NCI-H1694 (cell line): ENCODE data around the gene URGCP.

ENCODE experiments used
- DNase-seq: peaks from one replicate; lab custom pipeline; 2025; lab: John Stamatoyannopoulos, UW

Gene URGCP

GRCh38 chr7:43906331-43907010 is at the start of gene URGCP:
URGCP (minus strand) TSS chr7:43906596; CDS start chr7:43906575, 21 bp downstream.
- no peak for DNase-seq

- DNase-seq, result no peak
These were observed 49.6 kb upstream of the URGCP start for GRCh38 chr7:43956027-43956426.

- DNase-seq, result peak; percentile 85
These were observed 48.3 kb upstream of the URGCP start for GRCh38 chr7:43954524-43955228.

- no peak for DNase-seq
These were observed 46.7 kb upstream of the URGCP start for GRCh38 chr7:43953071-43953470.

- DNase-seq, result no peak
These were observed 45.6 kb upstream of the URGCP start for GRCh38 chr7:43952028-43952427.

GRCh38 chr7:43944286-43944685 is 37.9 kb upstream of the URGCP start:
- DNase-seq, result no peak

GRCh38 chr7:43943417-43944187 is 37.2 kb upstream of the URGCP start:
- no peak for DNase-seq

GRCh38 chr7:43942997-43943396 is 36.6 kb upstream of the URGCP start:
- no peak for DNase-seq

GRCh38 chr7:43942250-43942649 is 35.9 kb upstream of the URGCP start:
- DNase-seq, result no peak

GRCh38 chr7:43938892-43939482 is 32.6 kb upstream of the URGCP start:
- DNase-seq, result no peak

GRCh38 chr7:43937444-43937843 is 31.0 kb upstream of the URGCP start:
- DNase-seq, result no peak

GRCh38 chr7:43933902-43934560 is 27.6 kb upstream of the URGCP start:
- no peak for DNase-seq

- no peak for DNase-seq
These were observed 24.9 kb upstream of the URGCP start for GRCh38 chr7:43931346-43931745.

- no peak for DNase-seq
These were observed 23.4 kb upstream of the URGCP start for GRCh38 chr7:43929529-43930457.

GRCh38 chr7:43927810-43928209 is 21.4 kb upstream of the URGCP start:
- DNase-seq, result no peak

GRCh38 chr7:43926798-43927123 is 20.4 kb upstream of the URGCP start:
- DNase-seq, result no peak

- peak; percentile 79 for DNase-seq
These were observed 19.8 kb upstream of the URGCP start, which contains the start of gene UBE2D4 for GRCh38 chr7:43925984-43926797. UBE2D4 (plus strand) TSS chr7:43926436; CDS start chr7:43926533, 97 bp downstream.

- no peak for DNase-seq
These were observed 16.3 kb upstream of the URGCP start for GRCh38 chr7:43922726-43923125.

- DNase-seq, result no peak
These were observed 15.0 kb upstream of the URGCP start for GRCh38 chr7:43921423-43921822.

- no peak for DNase-seq
These were observed 9.5 kb upstream of the URGCP start for GRCh38 chr7:43915907-43916306.
